GM23248 (cell line): ENCODE data around the gene KATNAL1.

ENCODE experiments used
- EZH2 ChIP-seq: fragments of 200-600 bp; sonication (generic); IDR thresholded peaks from 2 replicates; pipeline ENCODE4 v1.6.1; 2018; ENCODE audit warnings: antibody characterized with exemption, mild to moderate bottlenecking; ENCODE audit not compliant: insufficient read depth, poor library complexity, severe bottlenecking
- EZH2phosphoT487 ChIP-seq: fragments of 200-600 bp; sonication (generic); IDR thresholded peaks from 2 replicates; pipeline ENCODE4 v1.6.1; 2018; ENCODE audit warnings: antibody characterized with exemption, moderate library complexity, mild to moderate bottlenecking, low read depth; ENCODE audit not compliant: insufficient read depth

- TF ChIP-seq EZH2 (no peak), EZH2phosphoT487 (no peak)
Measured at GRCh38 chr13:30333616-30334015, 26.3 kb upstream of the KATNAL1 start.
